HepG2 (cell line): ENCODE data around the gene ANKRD65. TPM values are rescaled to one million over a fixed set of nuclear protein-coding genes. Genes with fewer than 3 reads are reported as not detected.

ENCODE experiments used
- ATAC-seq: fragments of 200-7000 bp; cut with Tn5 transposase; 3 replicates; pipeline ENCODE4 v1.9.1; 2020; ENCODE audit warnings: mild to moderate bottlenecking, moderate library complexity
- BruUV-seq: library from RNA; stranded (reverse); fragments of 400-500 nt; replicated peaks from 2 replicates; lab custom pipeline; 2021; lab: Mats Ljungman, UMichigan
- CTCF ChIA-PET: fragments of 300-600 bp; formaldehyde crosslinking; extraction: SDS; loops from one replicate; lab custom pipeline; 2021; ENCODE audit warnings: low total read pairs, inconsistent platforms, low intra/inter-chr PET ratio; lab: Yijun Ruan, JAX
- POLR2A ChIA-PET: fragments of 350-600 bp; sonication (Branson Sonifier 250); formaldehyde crosslinking; loops from one replicate; lab custom pipeline; 2020; ENCODE audit warnings: antibody characterized with exemption, inconsistent platforms; lab: Yijun Ruan, JAX
- DNase-seq: peaks from one replicate; pipeline ENCODE4 v3.0.0-alpha.2; 2015; ENCODE audit warnings: low spot score
- FAIRE-seq: peaks from 3 replicates; lab custom pipeline; 2011; peaks lifted over from hg19 to GRCh38; lab: Jason Lieb, UNC
- H2AFZ ChIP-seq: one replicate; pipeline ENCODE4 v1.6.1; 2011; ENCODE audit warnings: low read length, inconsistent platforms
- H3K27ac ChIP-seq: fragments of 300-600 bp; 3 replicates; pipeline ENCODE4 v1.8.0; 2011; ENCODE audit warnings: mixed run types, mild to moderate bottlenecking, mixed read lengths, low read length, inconsistent platforms; ENCODE audit not compliant: insufficient read depth; ENCODE audit errors: extremely low read length
- H3K27me3 ChIP-seq, 2 experiments: fragments of 200-600 bp in 1 of 2; 2 replicates in 1 of 2; 3 replicates in 1 of 2; pipeline versions ENCODE4 v1.6.0 to v1.8.0; 2011; ENCODE audit warnings: low read length in 2 of 2, mild to moderate bottlenecking in 2 of 2, moderate library complexity in 2 of 2, inconsistent platforms in 1 of 2; ENCODE audit not compliant: insufficient read depth in 2 of 2, control insufficient read depth in 1 of 2
- H3K36me3 ChIP-seq, 2 experiments: fragments of 200-600 bp in 1 of 2; replicated peaks in 1 of 2; 2 replicates in 1 of 2; 3 replicates in 1 of 2; pipeline versions ENCODE4 v1.5.1 to v1.8.0; 2011; ENCODE audit warnings: low read length in 2 of 2, inconsistent platforms in 1 of 2; ENCODE audit not compliant: insufficient read depth in 2 of 2, control insufficient read depth in 1 of 2
- H3K4me1 ChIP-seq: 2 replicates; pipeline ENCODE4 v1.5.1; 2012; ENCODE audit warnings: low read length, inconsistent platforms; ENCODE audit not compliant: insufficient read depth
- H3K4me2 ChIP-seq: 2 replicates; pipeline ENCODE4 v1.6.0; 2011; ENCODE audit warnings: low read depth, low read length, inconsistent platforms
- H3K4me3 ChIP-seq, 3 experiments: fragments of 200-600 bp in 1 of 3; sonication (generic), shearing (Covaris generic) in 1 of 3; replicated peaks in 1 of 3; 2 replicates each; pipeline ENCODE4 v1.5.1; 2011 to 2016; ENCODE audit warnings: low read length in 3 of 3, inconsistent platforms in 2 of 3, low read depth in 2 of 3, mild to moderate bottlenecking in 2 of 3, control low read depth in 1 of 3, mixed read lengths in 1 of 3; ENCODE audit not compliant: insufficient read depth in 1 of 3
- H3K79me2 ChIP-seq: one replicate; pipeline ENCODE4 v1.6.1; 2011; ENCODE audit warnings: low read length, inconsistent platforms; ENCODE audit not compliant: insufficient read depth
- H3K9ac ChIP-seq: 2 replicates; pipeline ENCODE4 v1.6.0; 2011; ENCODE audit warnings: mild to moderate bottlenecking, low read depth, low read length, inconsistent platforms; ENCODE audit not compliant: insufficient read depth
- H3K9me3 ChIP-seq: 2 replicates; pipeline ENCODE4 v1.5.1; 2012; ENCODE audit warnings: mild to moderate bottlenecking, low read length
- H4K20me1 ChIP-seq: 2 replicates; pipeline ENCODE4 v1.6.0; 2011; ENCODE audit warnings: inconsistent platforms, mild to moderate bottlenecking, low read length, moderate library complexity; ENCODE audit not compliant: insufficient read depth
- AKAP8 ChIP-seq: sonication (generic); formaldehyde crosslinking; IDR thresholded peaks from 2 replicates; pipeline ENCODE4 v1.5.1; 2020; ENCODE audit warnings: mild to moderate bottlenecking, missing genetic modification reagents
- CCDC6 ChIP-seq: sonication (generic); formaldehyde crosslinking; IDR thresholded peaks from 2 replicates; pipeline ENCODE4 v1.8.1; 2022; ENCODE audit warnings: mild to moderate bottlenecking, missing genetic modification reagents, moderate library complexity
- FOXK2 ChIP-seq: fragments of 450-650 bp; IDR thresholded peaks from 2 replicates; pipeline ENCODE4 v1.6.1; 2016
- HOXA5 ChIP-seq: sonication (generic); formaldehyde crosslinking; IDR thresholded peaks from 2 replicates; pipeline ENCODE4 v1.4.0; 2020; ENCODE audit warnings: missing genetic modification reagents
- KLF12 ChIP-seq: sonication (generic); formaldehyde crosslinking; IDR thresholded peaks from 2 replicates; pipeline ENCODE4 v1.4.0; 2020; ENCODE audit warnings: missing genetic modification reagents, borderline replicate concordance
- LCORL ChIP-seq, 2 experiments: fragments of 450-650 bp in 1 of 2; sonication (generic) in 1 of 2; formaldehyde crosslinking in 1 of 2; IDR thresholded peaks; 2 replicates each; pipeline versions ENCODE4 v1.5.0 to v1.6.1; 2017 to 2020; ENCODE audit warnings: antibody characterized with exemption in 1 of 2, missing genetic modification reagents in 1 of 2
- NFE2 ChIP-seq: sonication (generic); formaldehyde crosslinking; IDR thresholded peaks from 2 replicates; pipeline ENCODE4 v1.4.0; 2020; ENCODE audit warnings: missing genetic modification reagents
- RBM39 ChIP-seq: fragments of 200-400 bp; formaldehyde crosslinking; IDR thresholded peaks from one replicate; pipeline ENCODE4 v1.6.1; 2018; ENCODE audit warnings: antibody characterized with exemption, mild to moderate bottlenecking, low read depth, low read length; ENCODE audit not compliant: poor library complexity, severe bottlenecking
- RCOR2 ChIP-seq: IDR thresholded peaks from 2 replicates; pipeline ENCODE4 v1.6.1; 2016; ENCODE audit warnings: missing biosample characterization, missing genetic modification reagents
- RELA ChIP-seq: sonication (generic); formaldehyde crosslinking; IDR thresholded peaks from 2 replicates; pipeline ENCODE4 v1.4.0; 2020; ENCODE audit warnings: missing genetic modification reagents
- RXRA ChIP-seq: sonication (generic); formaldehyde crosslinking; IDR thresholded peaks from 2 replicates; pipeline ENCODE4 v1.5.1; 2020; ENCODE audit warnings: missing genetic modification reagents
- SMAD3 ChIP-seq: sonication (generic); formaldehyde crosslinking; IDR thresholded peaks from 2 replicates; pipeline ENCODE4 v1.4.0; 2020; ENCODE audit warnings: missing genetic modification reagents
- STAT5B ChIP-seq: sonication (generic); formaldehyde crosslinking; IDR thresholded peaks from 2 replicates; pipeline ENCODE4 v1.4.0; 2020; ENCODE audit warnings: missing genetic modification reagents
- YEATS2 ChIP-seq: sonication (generic); formaldehyde crosslinking; IDR thresholded peaks from 2 replicates; pipeline ENCODE4 v1.4.0; 2020; ENCODE audit warnings: missing genetic modification reagents, borderline replicate concordance
- ZFP90 ChIP-seq: sonication (generic); formaldehyde crosslinking; IDR thresholded peaks from 2 replicates; pipeline ENCODE4 v1.8.0; 2022; ENCODE audit warnings: missing genetic modification reagents, mild to moderate bottlenecking, inconsistent platforms, borderline replicate concordance
- ZFY ChIP-seq: sonication (generic); formaldehyde crosslinking; IDR thresholded peaks from 2 replicates; pipeline ENCODE4 v1.4.0; 2020; ENCODE audit warnings: missing genetic modification reagents
- ZNF136 ChIP-seq: sonication (generic); formaldehyde crosslinking; IDR thresholded peaks from 2 replicates; pipeline ENCODE4 v1.8.1; 2022; ENCODE audit warnings: low read depth, mild to moderate bottlenecking, moderate library complexity, missing genetic modification reagents
- ZNF235 ChIP-seq: sonication (generic); formaldehyde crosslinking; IDR thresholded peaks from 2 replicates; pipeline ENCODE4 v1.8.1; 2023; ENCODE audit warnings: mild to moderate bottlenecking, missing genetic modification reagents, borderline replicate concordance
- ZNF44 ChIP-seq: sonication (generic); formaldehyde crosslinking; IDR thresholded peaks from 2 replicates; pipeline ENCODE4 v1.5.1; 2020; ENCODE audit warnings: mild to moderate bottlenecking, missing genetic modification reagents
- WGBS: methylation state at CpG from one replicate; pipeline ENCODE4 v1.1.6; 2017; ENCODE audit warnings: low lambda C conversion rate; 5-methylcytosine and 5-hydroxymethylcytosine counted together
- in situ Hi-C: cut with HindIII; loops from 2 replicates; pipeline ENCODE4 v1.10.0; 2017; ENCODE audit warnings: low pct_unique_long_range_greater_than_20kb; ENCODE audit not compliant: extremely low pct_ligation_motif_present
- intact Hi-C: fragments of 100-400 bp; cut with micrococcal nuclease; formaldehyde crosslinking; loops from one replicate; pipeline ENCODE4 v1.10.0; 2022; ENCODE audit not compliant: unreplicated experiment
- polyA plus RNA-seq, 8 experiments: library from polyadenylated mRNA; depleted of rRNA in 3 of 8; stranded (reverse) in 7 of 8; unstranded in 1 of 8; fragments of >200 nt; fragmentation: Illumina TruSeq in 4 of 8; extraction: Trizol in 4 of 8; gene quantifications; 2 replicates each; pipeline versions ENCODE4 v1.2.1 to v1.2.3, GENCODE V29; 2011 to 2016; ENCODE audit warnings: low read depth in 4 of 8, missing spikeins in 1 of 8, mixed read lengths in 1 of 8; ENCODE audit not compliant: insufficient read depth in 1 of 8
- total RNA-seq, 5 experiments: library from RNA; depleted of rRNA; stranded (reverse); fragments of >200 nt; fragmentation: Illumina TruSeq; extraction: Trizol; gene quantifications; 2 replicates each; pipeline ENCODE4 v1.2.3, GENCODE V29; 2016; ENCODE audit warnings: low read depth in 1 of 5
- TF ChIP-seq, protein P1 (sequence below): IDR thresholded peaks from 2 replicates; pipeline ENCODE4 v1.6.1; 2016
- TF ChIP-seq, protein P2 (sequence below): sonication (generic); formaldehyde crosslinking; IDR thresholded peaks from 2 replicates; pipeline ENCODE4 v1.4.0; 2020; ENCODE audit warnings: missing genetic modification reagents
- TF ChIP-seq, protein P3 (sequence below): sonication (generic); formaldehyde crosslinking; IDR thresholded peaks from 2 replicates; pipeline ENCODE4 v1.8.0; 2022; ENCODE audit warnings: mild to moderate bottlenecking, missing genetic modification reagents

Gene ANKRD65
- total and polyA plus RNA-seq, 2 of the 13 experiments (the other 11 are each of a cell fraction or from before 2014, with no cell fraction given), result 12.1 to 30.1 TPM

DNA sequence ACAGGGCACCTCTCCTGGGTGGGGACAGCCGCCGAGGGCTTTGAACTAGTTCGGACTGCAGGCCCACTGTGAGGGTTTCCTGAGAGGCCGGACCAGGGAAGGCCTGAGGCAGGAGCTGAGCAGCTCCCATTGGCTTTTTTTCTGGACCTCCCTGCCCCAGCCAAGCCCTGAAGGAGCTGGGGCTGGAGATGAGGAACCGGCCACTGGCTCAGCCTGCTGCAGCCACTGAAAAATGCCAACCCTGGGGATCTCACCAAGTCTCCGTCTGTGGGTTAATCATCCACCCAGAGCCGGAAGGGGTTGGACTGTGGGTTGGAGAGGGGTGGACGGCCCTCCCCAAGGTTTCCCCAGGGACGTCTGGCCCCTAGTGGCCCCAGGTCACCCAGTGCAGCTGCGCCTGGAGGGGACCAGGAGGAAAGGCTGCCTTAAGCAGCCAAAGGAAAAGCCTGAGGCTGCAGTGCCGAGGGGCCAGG lies 16.9 kb upstream of the ANKRD65 start:
- POLR2A ChIA-PET, result interaction anchor here (1.0 to 11.0 kb wide), 13 partner anchors 8 to 67 kb away, joined by 3 to 355 read pairs (median 7); partner anchors contain the start of genes ANKRD65, AURKAIP1, CCNL2 and MRPL20
- ATAC-seq, result peak; percentile 66
- TF ChIP-seq KLF12 (CRISPR knock-in tag), result no peak
- peak; percentile 58; the same call in 1 of the 2 replicates for TF ChIP-seq ZFY (CRISPR knock-in tag)
- no peak for TF ChIP-seq NFE2 (CRISPR knock-in tag)
- TF ChIP-seq, protein P1, sequence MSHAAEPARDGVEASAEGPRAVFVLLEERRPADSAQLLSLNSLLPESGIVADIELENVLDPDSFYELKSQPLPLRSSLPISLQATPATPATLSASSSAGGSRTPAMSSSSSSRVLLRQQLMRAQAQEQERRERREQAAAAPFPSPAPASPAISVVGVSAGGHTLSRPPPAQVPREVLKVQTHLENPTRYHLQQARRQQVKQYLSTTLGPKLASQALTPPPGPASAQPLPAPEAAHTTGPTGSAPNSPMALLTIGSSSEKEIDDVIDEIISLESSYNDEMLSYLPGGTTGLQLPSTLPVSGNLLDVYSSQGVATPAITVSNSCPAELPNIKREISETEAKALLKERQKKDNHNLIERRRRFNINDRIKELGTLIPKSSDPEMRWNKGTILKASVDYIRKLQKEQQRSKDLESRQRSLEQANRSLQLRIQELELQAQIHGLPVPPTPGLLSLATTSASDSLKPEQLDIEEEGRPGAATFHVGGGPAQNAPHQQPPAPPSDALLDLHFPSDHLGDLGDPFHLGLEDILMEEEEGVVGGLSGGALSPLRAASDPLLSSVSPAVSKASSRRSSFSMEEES (CRISPR knock-in tag), result no peak
- TF ChIP-seq AKAP8 (CRISPR knock-in tag), result no peak
- TF ChIP-seq ZNF44 (CRISPR knock-in tag), result no peak
- TF ChIP-seq RCOR2 (CRISPR knock-in tag), result no peak
- 0 out of 2 replicates have a peak, but pooled peaks have one; percentile 28 for TF ChIP-seq SMAD3
- TF ChIP-seq, protein P2, sequence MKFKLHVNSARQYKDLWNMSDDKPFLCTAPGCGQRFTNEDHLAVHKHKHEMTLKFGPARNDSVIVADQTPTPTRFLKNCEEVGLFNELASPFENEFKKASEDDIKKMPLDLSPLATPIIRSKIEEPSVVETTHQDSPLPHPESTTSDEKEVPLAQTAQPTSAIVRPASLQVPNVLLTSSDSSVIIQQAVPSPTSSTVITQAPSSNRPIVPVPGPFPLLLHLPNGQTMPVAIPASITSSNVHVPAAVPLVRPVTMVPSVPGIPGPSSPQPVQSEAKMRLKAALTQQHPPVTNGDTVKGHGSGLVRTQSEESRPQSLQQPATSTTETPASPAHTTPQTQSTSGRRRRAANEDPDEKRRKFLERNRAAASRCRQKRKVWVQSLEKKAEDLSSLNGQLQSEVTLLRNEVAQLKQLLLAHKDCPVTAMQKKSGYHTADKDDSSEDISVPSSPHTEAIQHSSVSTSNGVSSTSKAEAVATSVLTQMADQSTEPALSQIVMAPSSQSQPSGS (CRISPR knock-in tag), result no peak; the same call in 1 of the 2 replicates
- TF ChIP-seq FOXK2, result no peak
- no peak for TF ChIP-seq LCORL (IDR thresholded peaks at IDR 0.05)
- TF ChIP-seq LCORL (CRISPR knock-in tag; IDR thresholded peaks at IDR 0.05), result peak; percentile 74
- TF ChIP-seq STAT5B (CRISPR knock-in tag), result no peak
- no peak for TF ChIP-seq RELA (CRISPR knock-in tag)
- peak; percentile 48; the same call in 1 of the 2 replicates for TF ChIP-seq YEATS2 (CRISPR knock-in tag)
- TF ChIP-seq RBM39, result peak; percentile 27
- TF ChIP-seq, protein P3, sequence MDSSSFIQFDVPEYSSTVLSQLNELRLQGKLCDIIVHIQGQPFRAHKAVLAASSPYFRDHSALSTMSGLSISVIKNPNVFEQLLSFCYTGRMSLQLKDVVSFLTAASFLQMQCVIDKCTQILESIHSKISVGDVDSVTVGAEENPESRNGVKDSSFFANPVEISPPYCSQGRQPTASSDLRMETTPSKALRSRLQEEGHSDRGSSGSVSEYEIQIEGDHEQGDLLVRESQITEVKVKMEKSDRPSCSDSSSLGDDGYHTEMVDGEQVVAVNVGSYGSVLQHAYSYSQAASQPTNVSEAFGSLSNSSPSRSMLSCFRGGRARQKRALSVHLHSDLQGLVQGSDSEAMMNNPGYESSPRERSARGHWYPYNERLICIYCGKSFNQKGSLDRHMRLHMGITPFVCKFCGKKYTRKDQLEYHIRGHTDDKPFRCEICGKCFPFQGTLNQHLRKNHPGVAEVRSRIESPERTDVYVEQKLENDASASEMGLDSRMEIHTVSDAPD (CRISPR knock-in tag), result no peak
- no peak for TF ChIP-seq ZNF136 (CRISPR knock-in tag)
- 0 out of 2 replicates have a peak, but pooled peaks have one; percentile 11 for TF ChIP-seq ZNF235 (CRISPR knock-in tag)
- TF ChIP-seq RXRA (CRISPR knock-in tag), result peak; percentile 81; the same call in 1 of the 2 replicates
- 0 out of 2 replicates have a peak, but pooled peaks have one; percentile 39 for TF ChIP-seq HOXA5
- peak; percentile 54; the same call in 1 of the 2 replicates for TF ChIP-seq CCDC6 (CRISPR knock-in tag)
- no peak for TF ChIP-seq ZFP90 (CRISPR knock-in tag)

More for the DNA sequence above, 16.9 kb upstream of the ANKRD65 start:
- WGBS, result 0% methylated on average over 3 of the region's 11 CpGs
- Histone ChIP-seq H2AFZ (no peak overlapping the region), H3K4me2 (peak overlapping the region; percentile 94), H3K27ac (peak overlapping the region; percentile 54), H4K20me1 (no peaks in the 10 kb centered on the region), H3K4me3 (peak overlapping the region; percentile 72 to 88 (median 84); a peak in 5 of 6 replicates), H3K9me3 (no peaks in the 10 kb centered on the region), H3K79me2 (peaks cover 31% of the 10 kb centered on the region), H3K36me3 (peaks cover 0 to 2% of the 10 kb centered on the region in 2 experiments; a peak in 1 of 5 replicates), H3K27me3 (no peaks in the 10 kb centered on the region), H3K4me1 (peaks cover 53% of the 10 kb centered on the region), H3K9ac (peak overlapping the region; percentile 74)
- CTCF ChIA-PET, result interaction anchor here (1.1 kb wide), 1 partner anchor 20 kb away, joined by 3 read pairs; no protein-coding TSS in a partner anchor
- DNase-seq (peak; percentile 91), FAIRE-seq (peak; percentile 98)
- intact Hi-C loops, result no loop called here
- in situ Hi-C loops, result loop anchor here (5.0 kb wide), 1 partner anchor 36 kb away; no protein-coding TSS in a partner anchor
- BruUV-seq, result no TSS peak
